ENCODE measurements around the gene CD9.
"Not testable (repeated sequence)": the region's sequence is repeated elsewhere in the genome, so short reads cannot be mapped to it uniquely, and the experiment has no call there.

Gene CD9

DNA sequence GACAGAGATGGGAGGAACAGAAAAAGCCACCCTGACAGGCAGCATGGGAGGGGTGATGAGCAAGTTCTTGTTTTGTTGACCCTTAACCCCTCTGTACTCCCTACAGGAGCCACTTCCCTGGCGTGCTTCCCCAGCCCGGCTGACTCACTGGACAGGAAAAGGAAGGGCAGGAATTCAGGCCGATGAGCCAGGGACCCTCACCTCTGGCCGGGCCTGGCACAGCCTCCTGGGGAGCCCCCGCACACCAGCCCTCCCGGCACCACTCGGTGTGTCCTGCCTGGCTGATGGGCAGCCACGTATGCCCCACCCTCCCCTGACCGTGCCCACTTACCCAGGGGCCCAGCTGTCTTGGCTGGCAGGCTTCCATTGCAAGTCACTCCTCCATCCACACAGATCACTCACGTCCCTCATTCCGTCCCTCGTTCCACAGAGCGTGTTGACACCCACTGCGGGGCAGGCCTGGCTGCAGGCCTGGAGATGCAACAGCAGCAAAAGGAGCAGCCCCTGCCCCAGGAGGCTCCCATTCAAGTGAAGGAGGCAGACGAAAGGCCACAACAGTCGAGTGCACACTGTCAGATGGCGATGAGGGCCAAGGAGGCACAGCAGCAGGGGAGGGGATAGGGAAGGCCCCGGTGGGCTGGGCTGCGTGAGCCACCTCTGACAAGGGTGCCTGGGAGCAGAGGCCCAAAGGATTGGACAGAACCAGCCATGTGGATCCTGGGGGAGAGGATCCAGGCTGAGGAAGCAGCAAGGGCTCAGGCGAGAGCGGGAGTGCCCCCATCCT, 19.7 kb upstream of the CD9 start:
- DNase-seq (ENCODE audit: low read depth): peak; percentile 67

DNA sequence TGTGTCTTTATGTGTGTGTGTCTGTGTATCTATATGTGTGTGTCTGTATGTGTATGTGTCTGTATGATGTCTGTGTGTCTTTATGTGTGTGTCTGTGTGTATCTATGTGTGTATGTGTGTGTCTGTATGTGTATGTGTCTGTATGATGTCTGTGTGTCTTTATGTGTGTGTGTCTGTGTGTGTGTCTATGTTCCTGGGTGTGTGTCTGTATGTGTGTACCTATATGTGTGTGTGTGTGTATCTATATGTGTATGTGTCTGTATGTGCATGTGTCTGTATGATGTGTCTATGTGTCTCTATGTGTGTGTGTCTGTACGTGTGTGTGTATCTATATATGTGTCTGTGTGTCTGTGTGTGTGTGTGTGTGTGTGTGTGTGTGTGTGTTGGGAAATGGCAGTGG, 19.0 kb upstream of the CD9 start:
- DNase-seq (ENCODE audit: low read depth): no peak

DNA sequence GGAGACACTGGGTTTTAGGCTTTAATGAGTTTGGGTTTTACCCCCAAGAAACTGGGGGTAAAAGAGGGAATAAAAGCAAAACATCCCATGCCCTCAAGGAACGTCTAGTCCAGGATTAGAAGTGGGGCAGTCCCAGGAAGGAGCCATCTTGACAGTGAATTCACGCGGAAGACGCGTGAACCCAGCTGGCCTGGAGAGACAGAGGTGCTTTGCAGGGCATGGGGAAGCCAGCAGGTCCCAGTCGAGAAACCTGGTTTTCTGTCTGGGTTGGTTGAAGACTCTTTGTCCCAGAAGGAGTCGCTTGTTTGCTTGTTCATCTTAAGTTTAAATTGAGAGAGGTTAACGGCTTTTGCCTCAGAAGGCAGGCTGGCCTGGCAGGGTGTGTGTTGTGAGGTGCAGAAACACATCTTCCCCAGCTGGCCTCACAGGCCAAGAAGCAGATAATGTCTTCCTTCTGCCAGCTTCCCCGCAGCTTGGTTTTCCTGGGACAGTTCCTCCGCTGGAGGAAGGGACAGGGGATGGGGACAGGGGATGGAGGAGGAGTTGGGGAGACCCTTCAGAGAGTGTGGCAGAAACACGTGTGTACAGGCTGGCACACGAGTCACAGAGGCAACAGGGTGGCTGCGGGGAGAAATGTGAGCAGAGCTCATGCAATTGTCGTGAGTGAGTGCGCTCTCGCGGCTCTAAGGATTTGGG, 18.5 kb upstream of the CD9 start:
- no peak for DNase-seq (ENCODE audit: low read depth)

DNA sequence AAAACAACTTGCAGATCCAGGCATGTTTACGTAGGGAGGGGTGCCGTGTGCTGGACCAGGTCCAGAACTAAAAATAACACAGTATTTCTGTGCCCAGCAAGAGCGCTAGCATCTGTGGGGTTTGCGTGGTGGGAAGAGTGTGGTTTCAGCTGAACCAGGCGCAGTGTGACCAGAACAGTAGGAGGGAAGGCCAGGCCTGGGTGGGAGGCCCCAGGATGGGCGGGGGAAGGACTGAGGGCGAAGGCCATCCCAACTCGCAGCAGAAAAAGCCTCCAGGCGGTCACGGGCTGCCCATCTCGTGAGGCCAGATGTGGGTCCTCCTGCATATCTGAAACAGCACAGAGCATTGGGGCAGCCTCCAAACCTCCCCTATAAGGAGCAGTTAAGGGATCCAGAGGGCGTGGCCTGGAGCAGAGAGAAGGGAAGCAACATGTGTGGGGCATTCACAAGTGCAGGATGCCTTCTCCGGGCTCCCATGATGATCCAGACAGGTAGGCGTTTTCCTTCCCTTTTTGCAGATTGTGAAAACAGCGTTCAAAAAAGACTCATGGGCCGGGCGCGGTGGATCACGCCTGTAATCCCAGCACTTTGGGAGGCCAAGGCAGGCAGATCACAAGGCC, 17.8 kb upstream of the CD9 start:
- DNase-seq (ENCODE audit: low read depth): peak; percentile 96

DNA sequence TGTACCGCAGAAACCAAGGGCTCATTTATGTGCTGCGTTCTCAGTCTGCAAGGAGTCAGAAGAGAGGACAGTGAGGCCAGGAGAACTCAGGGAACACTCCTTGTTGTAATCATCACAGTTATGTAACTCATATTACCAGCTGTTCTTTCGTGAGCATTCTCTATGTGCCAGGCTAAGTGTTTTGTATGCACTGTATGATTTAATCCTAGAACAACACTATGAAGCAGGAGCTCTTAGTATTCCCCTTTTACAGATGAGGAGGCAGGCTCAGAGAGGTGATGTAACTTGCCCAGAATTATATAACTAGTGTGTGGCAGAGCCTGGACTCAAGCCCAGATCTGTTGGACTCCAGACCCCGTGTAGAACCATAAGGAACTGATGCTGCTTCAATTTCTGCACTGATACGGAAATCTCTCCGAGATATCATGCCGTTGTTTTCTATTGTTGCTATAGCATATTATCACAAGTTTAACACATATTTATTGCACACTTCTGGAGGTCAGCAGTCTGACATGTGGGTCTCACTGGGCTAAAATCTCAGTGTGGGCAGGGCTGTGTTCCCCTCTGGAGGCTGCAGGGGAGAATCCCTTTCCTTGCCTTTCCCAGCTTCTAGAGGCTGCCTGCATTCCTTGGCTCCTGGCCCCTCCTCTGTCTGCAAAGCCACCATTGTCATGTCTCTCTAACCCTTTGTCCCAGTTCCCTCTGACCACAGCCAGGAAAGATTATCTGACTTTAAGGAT, 16.3 kb upstream of the CD9 start:
- DNase-seq (ENCODE audit: low read depth): no peak

DNA sequence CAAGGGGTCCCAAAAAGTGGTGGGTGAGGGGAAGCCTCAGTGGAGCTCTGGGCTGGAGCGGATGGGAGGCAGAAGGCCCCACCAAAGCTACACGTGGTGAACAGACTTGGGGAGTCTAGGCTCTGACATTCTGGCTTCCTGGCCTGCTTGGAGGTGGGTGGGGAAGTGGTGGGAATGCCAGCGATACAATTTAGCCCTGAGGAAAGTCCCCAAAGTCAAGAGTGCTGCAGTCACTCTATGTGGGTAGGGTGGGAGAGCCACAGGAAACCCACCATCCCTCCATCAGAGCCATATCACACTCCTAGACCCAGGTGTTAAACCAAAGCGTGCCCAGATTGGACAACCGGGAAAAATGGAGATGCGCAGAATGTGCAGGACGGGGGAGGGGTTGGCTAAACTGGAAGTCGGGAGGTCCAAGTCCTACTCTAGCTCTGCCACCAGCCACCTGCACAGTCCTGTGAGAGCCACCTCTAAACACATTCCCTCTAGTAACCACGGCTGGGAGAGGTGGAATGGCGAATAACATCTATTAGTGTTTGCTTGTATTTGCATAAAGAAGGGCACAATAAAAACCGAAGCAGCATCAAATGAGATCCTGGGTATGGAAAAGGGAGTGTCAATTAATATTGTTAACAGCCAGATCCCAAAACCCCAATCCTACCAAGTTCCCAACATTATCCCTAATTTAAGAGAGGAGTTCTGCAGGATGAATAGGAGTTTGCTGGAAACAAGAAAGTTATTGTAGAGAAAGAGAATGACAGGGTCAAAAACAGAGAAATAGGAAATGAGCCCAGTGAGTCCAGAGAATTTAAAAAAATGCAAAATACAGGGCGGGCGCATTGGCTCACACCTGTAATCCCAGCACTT, 14.0 kb upstream of the CD9 start:
- DNase-seq (ENCODE audit: low read depth): no peak

DNA sequence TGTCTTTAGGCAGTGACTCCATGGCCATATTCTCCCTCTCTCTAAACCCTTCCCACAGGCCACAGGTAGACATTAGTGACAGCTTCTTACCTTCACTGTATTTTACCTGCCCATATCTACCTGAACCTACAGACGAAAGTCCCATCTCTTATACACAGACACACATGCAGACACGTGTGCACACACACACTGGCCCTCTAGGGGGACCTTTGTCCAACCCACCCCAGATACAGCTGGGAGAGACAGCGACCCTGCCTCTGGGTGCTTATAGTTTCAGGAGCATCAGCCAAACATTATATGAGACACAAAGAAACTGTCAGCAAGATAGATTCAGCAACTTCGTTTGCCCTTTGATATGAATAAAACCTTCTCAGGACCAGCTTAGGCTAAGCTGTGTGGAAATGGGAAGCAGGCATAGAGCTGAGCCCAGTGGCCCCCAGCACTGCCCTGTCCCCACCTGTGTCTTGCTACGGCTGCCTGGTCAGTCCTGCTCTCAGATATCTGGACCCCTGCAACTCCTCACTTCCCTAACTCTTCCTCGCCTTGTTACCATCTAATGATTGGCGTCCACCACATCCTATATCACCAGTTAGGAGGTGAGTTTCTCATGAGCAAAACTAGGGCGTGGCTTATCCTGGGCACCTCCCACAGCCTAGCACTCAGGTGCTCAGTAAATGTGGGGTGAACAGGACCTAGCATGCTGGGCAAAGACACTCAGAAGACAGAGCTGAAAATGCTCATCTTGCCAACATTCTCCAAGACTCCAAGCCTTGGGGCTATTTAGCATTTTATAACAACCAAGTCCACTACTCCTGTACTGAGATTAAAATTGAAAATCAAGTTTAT, 12.0 kb upstream of the CD9 start:
- DNase-seq (ENCODE audit: low read depth): no peak

DNA sequence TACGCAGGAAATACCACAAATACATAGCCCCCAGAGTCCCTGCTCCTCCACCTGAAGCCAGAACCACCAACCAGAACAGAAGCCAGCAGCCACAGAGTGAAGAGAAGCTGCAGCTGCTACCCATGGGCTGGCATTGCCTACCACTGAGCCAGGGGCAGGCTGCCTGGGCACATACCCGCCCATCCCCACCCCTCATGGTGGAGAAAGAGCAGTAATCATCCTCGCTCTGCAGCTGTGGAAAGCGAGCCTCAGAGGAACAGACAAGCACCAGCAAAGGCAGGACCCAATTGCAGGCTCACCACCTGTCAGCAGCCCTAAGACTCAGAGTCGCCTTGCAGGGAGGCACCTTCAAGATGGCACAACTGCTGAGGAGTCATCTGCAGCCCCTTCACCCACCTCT, 11.2 kb upstream of the CD9 start:
- DNase-seq (ENCODE audit: low read depth): no peak

DNA sequence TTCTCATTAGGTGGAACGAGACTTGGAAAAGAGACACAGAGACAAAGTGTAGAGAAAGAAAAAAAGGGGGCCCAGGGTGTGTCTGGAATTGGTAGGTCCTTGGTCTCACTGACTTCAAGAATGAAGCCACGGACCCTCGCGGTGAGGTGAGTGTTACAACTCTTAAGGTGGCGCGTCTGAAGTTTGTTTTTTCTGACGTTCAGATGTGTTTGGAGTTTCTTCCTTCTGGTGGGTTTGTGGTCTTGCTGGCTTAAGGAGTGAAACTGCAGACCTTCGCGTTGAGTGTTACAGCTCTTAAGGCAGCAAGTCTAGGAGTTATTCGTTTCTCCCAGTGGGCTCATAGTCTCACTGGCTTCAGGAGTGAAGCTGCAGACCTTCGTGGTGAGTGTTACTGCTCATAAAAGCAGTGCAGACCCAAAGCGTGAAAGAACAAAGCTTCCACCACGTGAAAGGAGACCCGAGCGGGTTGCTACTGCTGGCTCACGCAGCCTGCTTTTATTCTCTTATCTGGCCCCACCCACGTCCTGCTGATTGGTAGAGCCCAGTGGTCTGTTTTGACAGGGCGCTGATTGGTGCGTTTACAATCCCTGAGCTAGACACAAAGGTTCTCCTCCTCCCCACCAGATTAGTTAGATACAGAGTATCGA, 10.1 kb upstream of the CD9 start:
- not testable (repeated sequence) for DNase-seq (ENCODE audit: low read depth)

DNA sequence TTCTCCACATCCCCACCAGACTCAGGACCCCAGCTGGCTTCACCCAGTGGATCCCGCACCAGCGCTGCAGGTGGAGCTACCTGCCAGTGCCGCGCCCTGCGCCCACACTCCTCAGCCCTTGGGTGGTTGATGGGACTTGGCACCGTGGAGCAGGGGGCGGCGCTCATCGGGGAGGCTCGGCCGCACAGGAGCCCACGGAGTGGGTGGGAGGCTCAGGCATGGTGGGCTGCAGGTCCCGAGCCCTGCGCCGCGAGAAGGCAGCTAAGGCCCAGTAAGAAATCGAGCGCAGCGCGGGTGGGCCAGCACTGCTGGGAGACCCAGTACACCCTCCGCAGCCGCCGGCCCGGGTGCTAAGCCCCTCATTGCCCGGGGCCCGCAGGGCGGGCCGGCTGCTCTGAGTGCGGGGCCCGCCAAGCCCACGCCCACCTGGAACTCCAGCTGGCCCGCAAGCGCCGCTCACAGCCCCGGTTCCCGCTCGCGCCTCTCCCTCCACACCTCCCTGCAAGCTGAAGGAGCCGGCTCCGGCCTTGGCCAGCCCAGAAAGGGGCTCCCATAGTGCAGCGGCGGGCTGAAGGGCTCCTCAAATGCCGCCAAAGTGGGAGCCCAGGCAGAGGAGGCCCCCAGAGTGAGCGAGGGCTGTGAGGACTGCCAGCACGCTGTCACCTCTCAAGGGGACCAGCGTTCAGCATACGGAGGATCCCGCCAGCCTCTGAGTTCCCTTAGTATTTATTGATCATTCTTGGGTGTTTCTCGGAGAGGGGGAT, 9.3 kb upstream of the CD9 start:
- DNase-seq (ENCODE audit: low read depth): not testable (repeated sequence)

DNA sequence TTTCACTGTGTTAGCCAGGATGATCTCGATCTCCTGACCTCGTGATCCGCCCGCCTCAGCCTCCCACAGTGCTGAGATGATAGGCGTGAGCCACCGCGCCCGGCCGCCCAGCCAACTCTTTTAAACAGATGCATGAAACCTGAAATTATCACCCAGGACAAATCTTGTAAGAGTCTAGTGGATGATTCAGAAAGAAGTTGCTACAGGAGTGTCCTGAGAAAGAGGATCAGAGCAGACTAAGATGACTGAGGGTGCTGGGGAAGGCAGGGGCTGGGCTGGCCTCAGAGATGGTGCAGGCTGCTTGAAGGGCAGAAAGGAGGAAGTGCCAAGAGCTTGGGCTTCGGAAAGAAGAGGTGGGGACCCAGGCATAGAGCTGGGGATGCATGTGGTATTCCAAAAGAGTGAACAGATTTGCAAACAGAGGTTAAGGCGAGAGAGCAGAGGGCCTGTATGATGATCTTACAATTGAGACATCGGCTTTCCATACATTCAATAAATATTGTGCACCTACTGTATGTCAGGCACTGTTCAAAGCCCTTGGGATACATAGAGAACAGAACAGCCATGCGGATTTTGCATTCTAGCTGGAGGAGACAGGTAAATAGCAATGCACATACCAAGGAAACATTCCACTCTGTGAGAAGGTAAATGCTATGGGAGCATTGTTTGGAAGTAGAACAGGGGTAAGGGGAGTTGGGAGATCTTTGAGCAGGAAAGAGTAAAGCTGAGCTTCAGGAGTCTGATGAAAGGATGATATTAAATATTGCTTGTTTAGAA, 7.4 kb upstream of the CD9 start:
- no peak for DNase-seq (ENCODE audit: low read depth)

DNA sequence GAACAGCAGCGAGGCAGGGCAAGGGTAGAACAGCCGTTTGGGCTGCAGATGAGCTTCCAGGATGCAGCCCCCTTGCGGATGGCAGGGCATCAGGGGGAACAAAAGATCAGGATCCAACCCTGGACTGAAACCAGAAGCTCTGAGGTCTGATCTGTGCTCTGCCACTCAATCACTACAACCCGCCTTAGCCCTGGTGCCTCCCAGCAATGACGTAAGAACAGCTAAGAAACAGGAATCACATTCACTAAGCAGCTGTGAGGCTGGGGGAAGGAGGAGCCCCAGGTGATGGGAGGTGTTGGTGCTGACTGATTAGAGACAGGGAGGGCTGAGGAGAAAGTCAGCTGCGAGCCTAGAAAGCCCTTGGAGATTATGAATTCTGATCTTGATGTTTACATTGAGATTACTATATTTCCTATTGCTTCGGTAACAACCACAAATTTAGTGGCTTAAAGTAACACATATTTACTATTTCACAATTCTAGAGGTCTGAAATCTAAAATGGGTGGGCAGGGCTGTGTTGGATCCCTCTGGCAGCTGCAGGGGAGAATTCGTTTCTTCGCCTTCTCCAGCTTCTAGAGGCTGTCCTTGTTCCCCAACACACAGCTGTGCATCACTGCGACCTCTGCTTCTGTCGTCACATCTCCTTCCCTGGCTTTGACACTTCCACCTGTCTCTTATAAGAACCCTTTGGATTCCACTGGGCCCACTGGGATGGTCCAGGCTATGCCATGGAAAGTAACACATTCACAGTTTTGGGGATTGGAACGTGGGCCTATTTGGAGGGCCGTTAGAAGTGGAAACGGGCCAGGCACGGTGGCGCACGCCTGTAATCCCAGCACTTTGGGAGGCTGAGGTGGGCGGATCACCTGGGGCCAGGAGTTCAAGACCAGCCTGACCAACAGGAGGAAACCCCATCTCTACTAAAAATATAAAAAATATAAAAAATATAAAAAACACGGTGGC, 6.1 kb upstream of the CD9 start:
- DNase-seq (ENCODE audit: low read depth): no peak

DNA sequence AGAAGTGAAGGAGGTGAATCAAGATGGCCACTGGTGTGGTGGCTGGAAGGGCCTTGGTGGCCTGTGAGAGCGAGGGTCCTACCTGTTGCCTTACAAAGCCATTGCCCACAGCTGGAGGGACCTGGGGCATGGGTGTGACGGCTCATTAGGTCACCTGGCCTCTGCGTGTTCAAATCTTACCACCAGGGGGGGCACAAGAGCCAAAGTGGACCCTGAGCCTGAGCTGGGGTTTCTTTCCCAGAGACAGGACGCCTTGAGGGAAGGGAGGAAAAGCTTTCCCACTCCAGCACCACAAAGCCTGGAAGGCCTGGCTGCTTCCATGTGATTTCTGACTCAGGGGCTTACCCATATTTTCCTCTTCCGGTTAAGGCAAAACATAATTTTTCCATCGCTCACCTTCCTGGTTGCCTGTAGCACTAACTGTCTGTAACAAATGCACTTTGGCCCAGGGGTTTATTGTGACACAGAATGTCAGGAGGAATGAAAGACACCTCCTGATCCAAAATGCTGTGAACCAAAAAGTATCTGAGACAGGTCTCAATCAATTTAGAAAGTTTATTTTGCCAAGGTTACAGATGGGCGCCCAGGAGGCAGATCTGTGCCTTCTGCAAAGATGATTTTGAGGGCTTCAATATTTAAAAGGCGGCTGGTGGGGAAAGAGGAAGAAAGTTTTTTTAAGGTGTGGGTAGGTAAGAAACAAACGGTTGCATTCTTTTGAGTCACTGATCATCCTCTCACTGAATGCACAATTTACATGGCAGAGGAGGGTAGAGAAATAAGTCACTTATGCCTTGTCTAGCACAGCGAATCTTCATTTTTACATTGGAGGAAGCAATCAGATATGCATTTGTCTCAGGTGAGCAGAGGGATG, 4.3 kb upstream of the CD9 start:
- DNase-seq (ENCODE audit: low read depth): peak; percentile 69

DNA sequence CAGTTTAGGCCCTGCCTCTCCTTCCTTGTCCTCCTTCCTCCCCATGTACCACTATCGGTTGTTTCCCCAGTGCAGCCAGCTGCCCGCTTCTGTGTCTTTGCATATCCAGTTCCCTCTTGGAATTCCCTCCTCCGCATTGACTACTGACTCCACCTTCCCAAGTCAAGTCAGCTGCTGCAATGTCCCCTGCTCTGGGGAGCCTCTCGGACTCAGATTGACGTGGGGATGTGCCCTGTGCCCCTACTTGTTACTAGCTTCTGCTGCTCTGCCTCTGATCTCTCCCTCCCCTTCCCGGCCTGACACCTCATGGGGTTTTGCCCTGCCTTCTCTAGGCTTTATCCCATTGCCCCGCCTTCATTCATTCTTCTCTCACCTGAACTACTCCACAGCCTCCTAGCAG, 2.1 kb upstream of the CD9 start:
- no peak for DNase-seq (ENCODE audit: low read depth)

DNA sequence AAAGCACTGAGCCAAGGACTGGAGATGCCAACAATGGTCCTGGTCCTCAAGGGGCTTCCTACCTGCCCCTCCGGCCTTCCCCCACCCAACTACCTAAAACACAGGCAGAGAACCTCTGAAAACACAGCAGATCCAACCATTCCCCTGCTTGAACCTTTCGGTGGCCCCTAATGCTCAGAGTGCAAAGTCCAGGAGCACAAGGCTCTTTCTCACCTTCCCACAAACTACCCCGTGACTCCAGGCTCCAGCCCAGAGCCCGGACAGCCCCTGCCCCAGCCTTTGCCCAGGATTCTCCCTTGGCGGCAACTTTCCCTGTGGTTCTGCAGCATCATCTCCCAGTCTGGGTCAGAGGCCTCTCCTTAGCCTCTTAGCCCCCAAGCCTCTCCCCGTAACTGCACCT, 1.6 kb upstream of the CD9 start:
- DNase-seq (ENCODE audit: low read depth): no peak

DNA sequence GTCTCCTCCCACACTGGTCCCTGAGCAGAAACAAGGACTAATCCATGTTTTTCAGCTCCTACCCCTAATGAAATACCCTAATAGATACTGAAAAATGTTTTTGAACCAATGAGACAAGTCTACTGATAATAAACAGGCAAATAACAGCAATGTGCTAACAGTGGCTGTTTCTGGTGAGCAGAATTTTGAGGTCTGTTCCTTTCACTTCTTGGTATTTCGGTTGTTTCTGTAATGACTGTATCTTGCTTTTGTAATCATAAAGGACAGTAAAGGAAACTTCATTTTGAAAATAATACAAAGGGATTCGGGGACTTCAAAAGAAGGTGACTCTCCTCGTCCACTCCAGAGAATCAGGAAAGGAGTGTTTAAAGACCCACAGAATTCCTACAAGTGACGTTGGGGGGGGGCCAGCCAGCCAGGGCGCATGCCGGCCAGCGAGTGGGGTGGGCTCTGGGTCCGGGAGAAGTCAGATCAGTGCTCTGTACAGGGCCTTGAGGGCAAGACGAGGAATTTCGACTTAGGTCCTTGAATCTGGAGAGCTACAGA, 1.1 kb upstream of the CD9 start:
- DNase-seq (ENCODE audit: low read depth): no peak
